Mucosa of gallbladder (tissue), 1 donor: Measurements from ENCODE around the gene PDLIM7. TPM values are rescaled to one million over a fixed set of nuclear protein-coding genes. Genes with fewer than 3 reads are reported as not detected.
"Not testable (repeated sequence)": the region's sequence is repeated elsewhere in the genome, so short reads cannot be mapped to it uniquely, and the experiment has no call there.

ENCODE experiments used
- DNase-seq: peaks from one replicate; pipeline ENCODE4 v3.0.0-alpha.2; 2020; ENCODE audit warnings: low spot score
- total RNA-seq: library from RNA; stranded (reverse); gene quantifications from one replicate; pipeline ENCODE4 v1.2.1, GENCODE V29; 2021
- donor health status: DM: no; HTN: no; CAD: no.

PDLIM7 gene, protein sequence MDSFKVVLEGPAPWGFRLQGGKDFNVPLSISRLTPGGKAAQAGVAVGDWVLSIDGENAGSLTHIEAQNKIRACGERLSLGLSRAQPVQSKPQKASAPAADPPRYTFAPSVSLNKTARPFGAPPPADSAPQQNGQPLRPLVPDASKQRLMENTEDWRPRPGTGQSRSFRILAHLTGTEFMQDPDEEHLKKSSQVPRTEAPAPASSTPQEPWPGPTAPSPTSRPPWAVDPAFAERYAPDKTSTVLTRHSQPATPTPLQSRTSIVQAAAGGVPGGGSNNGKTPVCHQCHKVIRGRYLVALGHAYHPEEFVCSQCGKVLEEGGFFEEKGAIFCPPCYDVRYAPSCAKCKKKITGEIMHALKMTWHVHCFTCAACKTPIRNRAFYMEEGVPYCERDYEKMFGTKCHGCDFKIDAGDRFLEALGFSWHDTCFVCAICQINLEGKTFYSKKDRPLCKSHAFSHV
- total RNA-seq: 227 TPM

DNA sequence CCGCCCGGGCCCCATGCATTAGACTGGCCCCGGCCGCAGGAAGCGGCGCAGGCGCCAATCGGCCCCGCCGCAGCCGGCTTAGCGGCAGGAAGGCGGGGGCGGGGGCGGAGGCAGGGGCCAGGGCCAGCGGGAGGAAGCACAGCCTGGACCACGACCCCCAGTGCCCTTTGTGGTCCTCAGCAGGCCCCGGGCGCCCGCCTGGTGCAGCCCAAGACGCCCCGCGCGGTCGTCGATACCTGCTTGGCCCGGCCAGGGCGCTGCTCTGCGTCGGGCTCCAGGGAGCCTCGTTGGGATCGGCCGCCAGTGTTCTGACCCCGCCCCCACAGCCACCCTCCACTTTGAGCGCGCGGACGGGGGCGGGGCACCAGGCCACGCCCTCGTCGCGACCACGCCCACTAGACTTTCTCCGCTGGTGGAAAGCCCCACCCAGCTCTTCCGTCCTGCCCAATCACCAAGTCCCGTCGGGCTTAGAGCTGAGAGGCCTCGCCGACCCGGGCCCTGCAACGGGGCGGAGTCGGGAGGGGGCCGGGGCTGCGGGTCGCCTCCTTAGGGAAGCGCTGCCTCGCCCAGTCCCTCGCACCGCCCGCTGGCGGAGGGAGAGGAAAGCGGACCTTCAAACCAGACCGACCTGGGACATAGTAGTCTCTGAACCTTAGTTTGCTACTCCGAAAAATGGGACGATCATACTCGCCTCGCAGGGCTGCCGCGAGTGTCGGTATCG lies at the start of gene PDLIM7:
TSS of gene PDLIM7 (minus strand) at position 313 of the 721 bp plus-strand sequence. CDS start 1,092 bp downstream, outside the sequence.
- DNase-seq: peak; percentile 96

DNA sequence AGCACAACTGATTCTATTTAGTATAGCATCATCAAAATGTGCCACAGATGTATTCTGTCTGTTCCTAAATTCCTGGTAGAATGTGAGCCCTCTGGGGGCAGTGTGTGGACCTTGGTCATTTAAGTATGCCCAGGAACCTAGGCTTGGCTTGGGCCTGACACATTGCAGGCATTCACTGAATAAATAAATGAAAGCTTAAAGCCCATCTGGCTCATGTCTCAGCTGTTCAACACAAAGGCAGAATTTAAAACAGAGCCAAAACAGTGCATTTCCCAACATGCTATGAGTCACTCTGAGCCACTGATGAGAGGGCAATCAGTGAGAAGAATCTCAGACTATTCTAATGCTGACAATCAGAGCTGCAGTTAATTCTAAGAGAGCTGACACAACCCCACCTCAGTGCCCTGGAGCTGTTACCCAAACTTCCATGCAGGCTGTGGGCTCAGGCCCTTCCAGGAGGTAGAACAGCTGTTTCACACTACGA lies 48.9 kb upstream of the PDLIM7 start:
- peak; percentile 55 for DNase-seq

DNA sequence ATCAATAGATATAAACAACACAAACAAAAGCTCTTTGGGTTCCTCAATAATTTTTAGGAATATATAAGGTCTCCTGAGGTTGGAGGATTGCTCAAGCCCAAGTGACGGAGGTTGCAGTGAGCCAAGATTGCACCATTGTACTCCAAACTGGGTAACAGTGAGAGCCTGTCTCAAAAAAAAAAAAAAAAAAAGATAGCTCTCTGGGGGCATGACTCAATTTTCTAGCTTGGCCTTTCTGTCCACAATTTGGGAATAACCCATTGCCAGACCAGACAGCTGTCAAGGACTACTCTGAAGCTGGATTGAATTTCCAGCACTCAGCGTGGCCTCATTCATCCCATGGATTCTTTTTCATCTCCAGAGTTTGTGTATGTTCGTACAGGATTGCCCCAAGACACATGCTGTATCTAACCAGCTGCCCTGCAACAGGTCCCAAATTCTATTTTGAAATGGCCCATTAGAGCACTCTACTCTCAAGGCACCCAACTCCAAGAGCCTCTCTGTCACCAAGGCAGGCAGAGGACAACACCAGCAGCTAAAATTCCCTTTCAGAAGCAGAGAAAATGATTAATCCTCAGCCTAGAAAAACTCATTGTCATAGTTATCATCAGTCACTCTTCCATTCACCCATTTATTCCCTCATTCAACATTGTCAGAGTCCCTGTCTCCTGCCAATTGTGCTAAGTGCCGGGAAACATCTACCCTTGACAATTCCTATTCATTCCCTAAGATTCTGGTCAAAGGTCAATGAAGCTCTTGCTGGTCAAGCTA lies 48.3 kb upstream of the PDLIM7 start:
- peak; percentile 34 for DNase-seq

DNA sequence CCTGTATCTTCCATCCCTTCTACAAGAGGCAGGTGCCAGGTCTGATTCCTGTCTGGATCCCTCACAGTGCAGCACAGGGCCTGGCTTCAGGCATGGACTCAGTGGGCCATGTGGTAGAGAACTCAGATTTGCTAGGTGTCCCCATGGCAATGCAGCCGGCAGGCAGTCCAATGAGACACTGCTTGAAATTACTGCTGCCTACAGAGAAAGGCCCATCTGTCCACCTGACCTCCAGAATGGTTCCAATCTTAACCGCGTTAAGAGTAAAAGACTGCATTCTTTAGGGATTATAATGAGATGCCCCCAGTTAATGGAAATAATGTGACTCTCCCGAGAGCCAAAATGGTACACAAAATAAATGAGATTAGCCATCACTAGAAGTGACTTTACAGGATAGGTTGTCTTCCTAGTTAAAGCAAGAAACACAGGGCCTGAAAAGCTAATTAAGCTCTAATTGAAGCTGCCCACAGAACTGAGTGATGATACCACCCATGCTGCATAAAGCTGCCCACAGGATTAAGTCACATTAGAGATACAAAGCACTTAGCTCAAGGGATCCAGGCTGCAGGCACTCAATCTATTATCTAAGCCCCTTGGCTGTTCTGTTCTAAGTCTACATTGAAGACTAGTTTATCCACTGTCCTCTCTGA lies 45.5 kb upstream of the PDLIM7 start:
- no peak for DNase-seq

DNA sequence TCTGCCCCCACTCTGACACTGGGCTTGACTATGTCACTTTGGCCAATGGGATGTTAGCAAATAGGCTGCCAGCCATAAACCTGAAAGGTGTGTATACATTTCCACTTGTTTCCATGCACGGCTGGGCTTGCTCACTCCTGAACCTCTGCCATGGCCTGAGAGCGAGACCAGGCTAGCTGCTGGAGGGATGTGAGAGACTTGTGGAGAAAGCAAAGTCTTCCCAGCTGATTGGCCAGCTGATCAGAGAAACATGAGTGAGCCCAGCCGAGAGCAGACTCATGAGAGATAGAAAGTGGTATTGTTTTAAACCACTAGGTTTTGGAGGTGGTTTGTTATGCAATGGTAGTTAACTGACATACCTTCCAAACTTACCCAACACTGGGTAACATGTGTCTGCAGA lies 43.0 kb upstream of the PDLIM7 start:
- no peak for DNase-seq

DNA sequence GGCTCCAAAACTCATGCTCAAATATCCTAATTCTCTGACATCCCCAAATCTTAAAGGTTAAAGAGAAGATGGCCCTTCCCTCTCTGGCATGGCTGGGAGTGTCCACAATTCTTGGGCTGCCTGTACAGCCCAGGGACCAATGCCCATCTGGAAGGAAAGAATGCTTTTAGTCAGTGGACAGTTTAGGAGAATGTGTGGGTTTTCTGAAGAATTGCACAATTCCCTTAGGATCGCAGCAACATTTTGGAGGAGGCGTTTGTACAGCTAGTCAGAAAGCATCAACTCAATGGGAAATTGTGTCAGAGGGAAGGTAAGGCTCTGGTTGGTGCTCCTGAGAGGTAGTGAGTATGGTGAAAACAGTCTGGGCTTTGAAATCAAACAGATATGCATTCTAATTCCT lies 42.0 kb upstream of the PDLIM7 start:
- DNase-seq: no peak

DNA sequence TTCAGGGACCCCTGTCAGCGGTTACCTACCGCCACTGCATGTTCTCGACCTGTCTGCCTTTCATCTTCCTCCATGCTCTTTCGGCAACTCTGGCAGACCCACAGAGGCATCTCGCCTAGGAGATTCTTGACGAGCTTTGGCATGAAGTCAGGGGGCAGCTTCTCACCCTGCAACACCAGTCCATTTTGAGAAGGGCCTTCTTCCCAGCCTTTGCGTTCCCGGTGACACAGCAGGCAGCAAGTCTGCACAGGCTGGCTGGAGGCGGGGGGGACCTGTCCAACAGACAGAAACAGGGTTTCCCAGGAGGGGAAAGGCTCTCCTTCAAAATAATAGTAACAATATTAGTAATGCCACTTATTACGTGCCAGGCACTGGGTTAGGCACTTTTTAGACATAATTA lies 41.5 kb upstream of the PDLIM7 start:
- no peak for DNase-seq

DNA sequence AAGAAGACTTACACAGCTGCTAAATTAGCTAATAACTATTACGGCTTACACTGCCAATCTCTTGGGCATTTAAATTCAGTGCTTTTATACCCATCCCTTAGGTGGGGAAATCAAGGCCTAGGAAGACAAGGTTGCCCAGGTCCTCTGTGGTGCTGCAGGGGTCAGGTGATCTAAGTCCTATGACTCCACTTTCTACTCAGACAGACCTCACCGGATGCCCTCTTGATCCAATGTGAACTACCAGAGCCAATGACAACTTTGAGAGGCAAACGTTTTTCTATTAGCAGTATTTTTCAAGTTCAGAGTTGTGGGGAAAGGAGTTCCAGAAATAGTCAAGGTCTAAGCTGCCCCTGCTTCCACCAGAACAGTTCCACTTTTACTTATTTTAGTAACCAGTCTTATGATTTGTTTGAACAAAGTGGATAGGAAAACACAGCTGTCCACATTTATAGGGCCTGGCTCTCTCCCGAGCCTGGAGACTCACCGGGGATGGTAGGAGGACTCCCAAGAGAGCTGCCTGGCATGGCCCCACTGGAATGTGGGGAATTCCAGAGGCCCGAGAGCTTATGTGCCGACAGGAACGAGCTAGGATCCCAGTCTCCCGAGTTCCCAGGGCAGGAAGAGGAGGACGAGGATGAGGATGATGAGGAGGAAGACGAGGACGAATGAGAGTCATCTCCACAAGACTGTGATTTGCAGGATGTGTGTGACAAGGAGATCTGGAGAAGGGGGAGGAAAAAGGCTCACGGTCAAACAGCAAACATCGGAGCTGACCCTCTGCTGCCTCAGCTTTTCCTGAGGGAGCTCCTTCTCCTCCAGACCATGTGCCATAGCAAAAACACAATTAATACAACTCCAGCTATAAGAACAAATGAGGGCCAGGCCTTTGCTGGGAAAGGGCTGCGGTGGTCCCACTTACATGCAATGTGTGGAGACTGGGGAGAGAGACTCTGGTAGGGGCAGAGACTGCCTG lies 40.3 kb upstream of the PDLIM7 start:
- peak; percentile 51 for DNase-seq

DNA sequence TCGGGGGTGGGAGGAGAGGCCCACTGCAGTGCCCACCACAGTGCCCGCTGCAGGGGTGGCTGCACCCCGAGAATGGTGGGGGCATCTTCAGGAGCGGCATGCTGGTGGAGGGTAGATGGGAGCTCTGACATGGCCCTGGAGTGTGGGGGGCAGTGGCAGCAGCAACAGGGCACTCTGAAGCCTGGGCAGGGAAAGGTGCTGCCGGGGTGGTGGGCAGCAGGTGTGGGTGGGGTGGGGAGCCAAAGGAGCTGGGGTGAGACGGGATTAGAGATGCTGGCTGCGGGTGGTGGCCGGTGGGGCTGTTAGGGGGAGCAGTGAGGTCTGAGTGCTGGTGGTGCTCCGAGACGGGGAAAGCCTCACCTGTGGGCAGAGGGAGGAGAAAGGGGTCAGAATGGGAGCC lies 39.0 kb upstream of the PDLIM7 start:
- no peak for DNase-seq

DNA sequence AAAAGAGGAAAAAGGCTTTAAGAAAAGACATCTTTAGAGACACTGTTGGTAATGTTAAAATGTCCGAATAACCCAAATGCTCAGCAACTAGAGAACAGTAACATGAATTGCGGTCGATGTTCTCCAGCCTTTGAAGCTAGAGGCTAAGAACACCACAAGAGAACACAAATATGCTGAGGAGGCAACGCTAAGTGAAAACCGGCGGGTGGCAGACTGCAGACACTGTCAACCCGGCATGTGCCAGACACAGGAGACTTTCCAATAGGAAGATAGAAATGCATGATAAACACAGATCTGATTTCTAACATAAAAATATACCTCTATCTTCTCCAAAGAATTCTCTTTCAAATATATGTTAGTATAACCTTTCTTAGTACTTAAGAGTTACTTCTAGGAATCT lies 37.7 kb upstream of the PDLIM7 start:
- DNase-seq: no peak

DNA sequence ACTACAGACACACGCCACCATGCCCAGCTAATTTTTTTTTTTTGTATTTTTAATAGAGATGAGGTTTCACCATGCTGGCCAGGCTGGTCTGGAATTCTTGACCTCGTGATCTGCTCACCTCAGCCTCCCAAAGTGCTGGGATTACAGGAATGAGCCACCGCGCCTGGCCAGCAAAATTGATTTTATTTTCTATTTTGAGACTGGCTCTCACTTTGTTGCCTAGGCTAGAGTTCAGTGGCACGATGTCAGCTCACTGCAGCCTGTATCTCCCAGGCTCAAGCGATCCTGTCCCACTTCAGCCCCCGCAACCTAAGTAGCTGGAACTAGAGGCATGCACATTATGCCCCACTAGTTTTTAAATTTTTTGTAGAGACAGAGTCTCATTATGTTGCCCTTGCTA lies 37.0 kb upstream of the PDLIM7 start:
- not testable (repeated sequence) for DNase-seq

DNA sequence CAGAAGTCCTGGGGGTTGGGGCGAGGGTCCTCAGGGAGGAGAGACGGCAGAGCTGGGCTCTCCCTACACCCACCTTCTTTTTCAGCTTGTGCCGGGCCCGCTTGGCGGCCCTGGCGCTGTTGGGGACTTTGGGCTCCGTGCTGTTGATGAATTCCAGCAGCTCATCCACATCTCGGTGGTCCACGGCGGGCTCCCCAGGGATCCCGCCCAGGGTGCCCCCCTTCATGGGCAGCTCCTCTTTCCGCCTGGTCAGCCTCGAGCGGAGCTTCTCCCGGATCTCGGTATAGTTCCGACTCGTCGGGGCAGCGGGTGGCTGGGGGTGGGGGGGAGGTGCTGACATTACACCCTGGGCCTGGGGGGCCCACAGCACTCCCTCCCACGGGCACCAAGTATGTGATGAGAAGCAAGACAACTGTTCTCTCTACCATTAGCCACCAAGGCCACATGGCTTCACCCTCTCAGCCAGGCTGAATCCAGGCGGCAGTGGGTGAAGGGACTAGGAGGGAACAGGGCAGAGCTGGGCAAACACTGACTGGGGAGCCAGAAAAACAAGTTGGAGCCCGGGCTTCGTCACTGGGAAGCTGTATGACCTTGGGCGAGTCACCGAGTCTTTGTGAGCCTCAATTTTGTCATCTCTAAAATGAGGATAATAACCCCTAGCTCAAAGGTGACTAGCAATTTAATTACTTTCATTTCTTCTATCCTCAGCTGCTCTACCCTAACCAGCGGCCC lies 34.0 kb upstream of the PDLIM7 start:
- DNase-seq: no peak

DNA sequence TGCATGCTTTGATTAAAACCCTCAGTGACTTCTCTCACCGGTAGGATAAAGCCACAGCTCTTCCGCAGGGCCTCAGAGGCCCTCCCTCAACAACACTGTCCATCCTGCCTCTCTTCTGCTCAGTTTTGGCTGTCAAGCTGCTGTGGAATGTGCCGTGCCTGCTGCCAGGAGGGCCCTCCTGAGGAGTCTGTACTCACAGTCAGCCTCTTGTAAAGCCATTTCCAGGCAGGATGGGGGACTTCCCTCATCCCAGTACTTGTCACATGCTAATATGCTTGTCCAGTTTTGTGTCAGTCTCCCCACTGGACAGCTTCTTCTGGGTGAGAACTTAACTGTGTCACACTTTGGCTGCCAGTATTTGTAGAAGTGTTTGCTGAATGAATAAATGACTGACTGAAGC lies 33.2 kb upstream of the PDLIM7 start:
- DNase-seq: no peak

DNA sequence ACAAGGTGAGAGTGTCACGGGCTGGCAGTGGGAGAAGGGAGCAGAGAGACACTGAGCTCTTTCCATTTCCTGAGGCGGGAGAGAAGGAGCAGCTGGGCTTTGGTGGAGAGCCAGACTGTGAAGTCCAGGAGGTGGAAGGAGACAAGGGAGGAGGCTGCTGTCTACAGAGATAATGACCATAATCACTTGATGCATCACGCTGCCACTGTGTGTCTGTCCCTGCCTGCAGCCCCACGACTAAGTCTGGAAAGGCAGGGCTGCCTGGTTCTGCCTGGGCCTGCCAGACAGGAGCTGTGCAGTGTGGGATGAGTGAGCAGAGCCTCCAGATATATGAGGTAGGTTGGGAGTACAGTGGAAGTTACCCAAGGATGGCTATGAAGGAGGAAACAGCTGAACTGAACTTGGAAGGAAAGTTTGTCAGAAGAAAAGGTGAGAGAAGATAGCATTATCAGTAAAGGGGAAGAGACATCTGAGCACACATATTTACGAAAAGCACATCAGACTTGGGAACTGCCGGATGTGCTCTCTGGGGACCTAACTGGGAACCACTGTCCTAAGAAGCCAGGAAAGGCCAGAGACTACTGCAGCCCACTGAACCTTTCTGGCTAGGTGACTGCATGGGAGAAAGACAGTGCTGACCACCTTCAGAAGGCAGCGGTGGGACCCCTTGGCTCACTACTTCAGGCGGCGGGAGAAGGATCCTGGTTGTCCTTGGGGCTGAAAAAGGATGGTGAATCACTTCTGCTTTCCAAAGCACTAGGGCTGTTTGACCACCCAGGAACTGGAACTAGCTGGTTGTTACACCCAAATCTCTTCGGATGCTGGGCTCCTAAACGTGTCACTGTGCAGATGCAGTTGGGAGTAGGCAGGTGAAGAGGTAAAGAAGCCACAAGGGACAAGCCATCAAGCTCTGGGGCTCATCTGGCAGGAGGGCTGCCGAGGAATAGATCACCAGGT lies 32.1 kb upstream of the PDLIM7 start:
- DNase-seq: no peak

DNA sequence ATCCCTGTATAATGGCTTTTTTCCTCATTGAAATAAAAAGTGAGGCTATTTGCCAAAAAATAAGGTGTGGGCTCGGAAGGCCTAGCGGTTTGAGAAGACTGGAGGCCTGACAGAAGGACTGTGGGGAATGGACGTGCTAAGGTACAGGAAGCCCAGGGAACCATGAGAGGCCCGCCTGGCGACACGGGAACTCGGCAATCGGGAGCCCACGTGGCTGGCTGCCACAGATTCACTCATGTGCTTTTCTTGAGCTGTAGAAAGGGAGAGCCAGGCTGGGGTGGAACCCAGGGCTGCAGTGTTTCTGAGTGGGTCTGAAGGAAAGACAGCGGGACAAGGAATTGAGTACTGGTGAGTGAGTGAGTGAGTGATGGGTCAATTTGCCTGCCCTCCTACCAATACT lies 31.2 kb upstream of the PDLIM7 start:
- DNase-seq: no peak

DNA sequence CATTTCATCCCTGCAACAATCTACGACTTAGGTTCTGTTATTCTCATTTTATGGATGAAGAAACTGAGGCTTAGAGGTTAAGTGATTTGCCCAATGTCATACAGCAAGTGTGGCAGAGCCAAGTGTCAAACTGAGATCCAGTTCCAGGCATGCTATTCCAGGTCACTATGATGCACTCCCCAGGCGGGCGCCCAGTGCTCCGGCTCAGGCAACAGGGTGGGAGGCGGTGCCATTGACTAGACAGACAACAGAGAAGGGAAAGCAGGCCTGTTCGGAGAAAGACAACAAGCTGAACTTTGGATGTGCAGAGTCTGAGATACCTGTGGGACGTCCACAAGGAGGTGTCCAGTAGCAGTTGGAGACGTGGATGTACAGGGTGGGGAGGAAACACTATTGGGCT lies 30.2 kb upstream of the PDLIM7 start:
- DNase-seq: no peak

DNA sequence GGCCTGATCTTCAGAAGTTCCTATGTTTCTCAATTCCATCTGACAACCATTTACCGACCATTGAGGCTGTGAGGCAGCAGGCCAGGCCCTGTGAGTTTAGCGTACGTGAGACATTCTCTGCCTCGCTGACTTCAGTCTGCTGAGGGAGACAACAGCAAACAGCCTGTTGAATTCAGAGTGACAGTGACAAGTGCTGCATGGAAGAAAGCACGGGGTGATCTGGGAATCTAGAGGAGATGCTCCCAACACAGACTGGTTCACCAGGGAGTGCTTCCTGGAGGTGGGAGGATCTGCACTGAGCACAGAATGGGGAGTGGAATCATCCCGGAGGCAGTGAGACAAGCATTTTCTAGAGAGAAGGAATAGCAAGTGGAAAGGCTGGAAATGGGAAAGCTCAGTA lies 29.4 kb upstream of the PDLIM7 start:
- no peak for DNase-seq

DNA sequence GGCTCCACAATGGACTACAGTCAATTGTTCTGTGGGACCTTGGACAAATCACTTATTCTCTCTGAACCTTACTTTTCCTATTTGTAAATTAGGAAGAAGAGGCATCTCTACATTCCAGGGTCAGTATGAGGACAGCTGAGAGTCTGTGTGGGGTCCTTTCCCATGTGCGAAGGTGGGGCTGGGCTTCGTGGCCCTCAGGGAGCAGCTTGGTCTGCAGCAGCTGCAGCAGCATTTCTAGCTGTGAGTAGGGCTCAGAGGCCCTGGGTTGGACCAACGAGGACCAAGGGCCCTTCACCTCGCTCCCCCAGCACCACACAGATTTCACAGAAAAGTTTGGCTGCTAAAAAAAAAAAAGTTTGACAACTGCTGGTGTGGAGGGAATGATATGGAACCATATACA lies 28.8 kb upstream of the PDLIM7 start:
- DNase-seq: no peak
